ENCODE results near the gene GRM2.
A peak's percentile ranks its signal among the peaks of the same experiment; 100 is the strongest.

The GRM2 gene

DNA sequence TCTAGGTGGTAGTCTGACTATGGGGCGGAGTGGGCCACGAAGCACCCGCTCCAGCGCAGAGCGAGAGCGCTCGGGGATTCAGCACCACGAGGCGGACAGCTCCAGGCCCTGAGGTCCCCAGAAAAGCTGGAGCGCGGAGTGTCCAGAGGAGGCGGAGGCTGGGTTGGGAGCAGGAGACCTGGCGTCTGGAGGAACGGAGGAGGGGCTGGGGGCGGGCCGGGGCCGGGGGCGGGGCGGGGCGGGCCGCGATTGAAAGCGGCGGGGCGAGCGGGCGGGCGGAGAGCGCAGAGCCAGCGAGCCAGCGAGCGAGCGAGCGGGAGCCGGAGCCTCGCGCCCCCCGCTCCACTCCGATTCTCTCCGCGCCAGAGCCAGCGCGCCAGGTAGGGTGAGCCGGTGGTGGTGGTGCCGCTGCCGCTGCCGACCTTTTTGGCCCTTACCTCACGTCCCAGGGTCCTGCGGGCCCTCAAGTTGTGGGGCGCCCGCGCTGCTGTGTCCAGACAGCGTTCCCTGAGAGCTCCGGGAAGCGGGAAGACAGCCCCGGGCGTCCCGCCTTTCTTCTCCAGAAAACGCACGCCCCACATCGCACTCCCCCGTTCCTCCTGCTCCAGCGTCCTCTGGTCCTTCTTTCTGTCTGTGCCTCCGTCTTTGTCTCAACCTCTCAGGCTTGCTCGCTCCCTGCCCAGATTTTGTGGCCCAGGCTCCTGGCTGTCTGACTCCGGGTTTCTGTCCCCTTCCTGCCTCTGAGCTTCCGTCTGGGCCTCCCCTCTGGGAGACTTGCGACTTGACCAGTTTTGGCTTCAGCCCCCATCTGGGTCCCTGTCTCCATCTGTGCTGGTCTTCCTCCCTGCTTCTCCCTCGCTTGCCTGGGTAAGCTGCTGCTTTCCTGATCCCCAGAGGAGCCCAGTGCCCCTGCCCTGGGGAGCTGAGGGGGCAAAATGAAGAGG lies at the start of gene GRM2:
Gene GRM2 (plus strand): TSS at position 281 of the 944 bp plus-strand sequence. CDS start 1,916 bp downstream, outside the sequence.
- DNase-seq, result peak; percentile 97

DNA sequence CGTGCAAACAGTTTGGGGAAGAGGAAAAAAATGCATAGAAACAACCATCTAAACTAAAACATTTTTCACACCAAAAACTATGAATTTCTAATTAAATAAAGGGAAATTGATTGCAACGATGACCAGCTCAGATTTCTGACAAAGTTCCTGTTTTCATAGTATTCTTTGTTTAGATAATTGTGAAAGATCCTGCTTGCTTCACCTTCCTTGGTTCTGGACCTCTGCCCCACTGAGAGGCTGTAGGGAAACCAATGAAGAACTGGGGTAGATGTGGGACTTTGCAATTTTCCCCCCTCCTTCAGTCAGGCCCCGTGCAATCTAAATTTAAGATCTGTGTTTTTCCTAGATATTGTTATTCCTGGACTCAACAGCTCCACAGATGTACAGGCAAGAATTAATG lies 49.6 kb upstream of the GRM2 start:
- DNase-seq, result no peak

DNA sequence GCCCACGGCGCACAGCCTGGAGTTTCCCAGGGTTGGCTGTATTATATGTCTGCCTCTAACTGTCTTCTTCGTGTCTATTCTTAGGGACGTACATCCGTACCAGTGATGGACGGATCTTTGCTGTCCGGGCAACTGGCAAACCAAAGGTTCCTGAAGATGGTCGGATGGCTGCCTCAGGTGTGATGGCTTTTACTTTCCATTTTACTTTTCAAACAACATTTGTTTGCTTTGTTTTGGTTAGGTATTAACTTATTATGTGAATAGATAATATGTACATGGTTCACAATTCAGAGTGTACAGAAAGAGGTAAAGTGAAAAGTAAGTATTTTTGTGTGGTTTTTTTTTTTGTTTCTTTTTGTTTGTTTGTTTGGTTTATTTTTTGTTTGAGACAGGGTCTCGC lies 46.9 kb upstream of the GRM2 start:
- DNase-seq, result no peak

DNA sequence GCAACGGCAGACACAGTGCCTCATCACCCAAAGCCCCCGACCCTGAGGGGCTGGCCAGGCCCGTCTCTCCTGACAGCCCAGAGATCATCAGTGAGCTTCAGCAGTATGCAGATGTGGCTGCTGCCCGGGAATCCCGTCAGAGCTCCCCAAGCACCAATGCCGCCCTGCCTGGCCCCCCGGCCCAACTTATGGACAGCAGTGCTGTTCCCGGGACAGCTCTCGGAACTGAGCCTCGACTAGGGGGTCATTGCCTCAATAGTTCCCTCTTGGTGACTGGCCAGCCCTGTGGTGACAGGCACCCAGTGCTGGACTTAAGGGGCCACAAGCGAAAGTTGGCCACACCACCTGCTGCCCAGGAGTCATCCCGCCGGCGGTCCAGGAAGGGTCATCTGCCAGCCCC lies 44.4 kb upstream of the GRM2 start:
- DNase-seq, result no peak

DNA sequence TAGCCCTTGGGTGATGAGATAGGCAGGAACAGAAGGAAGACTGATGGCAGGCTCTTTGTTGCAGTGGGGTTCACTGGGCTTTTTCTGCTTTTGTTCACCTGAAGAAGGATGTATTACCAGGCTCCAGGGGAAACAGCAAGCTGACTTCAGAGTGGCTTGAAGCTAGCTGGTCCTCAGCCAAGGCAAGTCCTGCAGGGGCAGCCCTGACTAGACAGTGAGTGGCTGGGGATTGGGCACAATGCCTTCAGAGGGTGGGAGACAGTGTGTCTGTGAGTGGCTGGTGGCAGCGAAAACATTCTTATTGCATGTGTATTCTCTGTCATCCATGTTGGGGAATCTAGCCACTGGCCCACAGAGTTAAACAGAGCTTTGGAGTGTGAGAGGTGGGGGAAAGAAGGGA lies 38.1 kb upstream of the GRM2 start:
- DNase-seq, result no peak

DNA sequence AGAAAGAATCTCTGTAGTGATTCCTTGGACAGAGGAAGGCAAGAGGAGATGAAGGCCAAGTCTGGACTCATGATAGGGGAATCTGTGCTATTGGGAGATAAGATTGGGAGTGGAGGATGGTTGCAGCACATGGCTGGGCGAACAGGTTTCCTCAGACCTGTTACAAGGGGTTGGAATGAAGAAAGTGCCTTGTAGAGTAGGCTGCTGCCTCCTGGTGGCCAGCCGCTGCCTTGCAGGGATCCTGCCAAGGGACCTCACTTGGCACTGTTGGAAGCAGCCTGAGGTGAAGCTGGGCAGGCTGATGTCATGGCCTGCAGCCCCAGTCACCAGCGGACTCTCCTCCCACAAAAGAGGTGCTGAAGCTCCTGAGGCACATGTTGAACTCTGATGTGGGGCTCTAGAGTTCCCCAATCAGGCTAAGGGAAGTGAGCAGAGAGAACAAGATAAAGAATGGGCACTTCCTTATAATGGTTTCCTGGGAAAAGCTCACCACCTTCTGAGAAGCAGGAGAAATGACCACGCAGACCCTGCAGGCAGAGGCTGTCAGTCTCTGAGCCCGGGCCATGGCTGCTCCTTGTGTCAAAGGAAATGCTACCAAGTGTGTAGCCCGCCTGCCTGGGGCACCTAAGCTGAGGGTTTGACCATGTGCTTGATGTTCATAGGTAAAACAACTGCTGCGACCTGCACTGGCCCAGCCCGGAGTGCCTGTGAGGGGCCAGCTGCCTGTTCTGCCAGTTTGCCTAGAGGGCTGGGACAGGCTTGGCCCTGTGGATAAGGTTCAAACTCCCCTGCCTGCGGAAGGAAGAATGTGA lies 37.4 kb upstream of the GRM2 start:
- peak; percentile 97 for DNase-seq

DNA sequence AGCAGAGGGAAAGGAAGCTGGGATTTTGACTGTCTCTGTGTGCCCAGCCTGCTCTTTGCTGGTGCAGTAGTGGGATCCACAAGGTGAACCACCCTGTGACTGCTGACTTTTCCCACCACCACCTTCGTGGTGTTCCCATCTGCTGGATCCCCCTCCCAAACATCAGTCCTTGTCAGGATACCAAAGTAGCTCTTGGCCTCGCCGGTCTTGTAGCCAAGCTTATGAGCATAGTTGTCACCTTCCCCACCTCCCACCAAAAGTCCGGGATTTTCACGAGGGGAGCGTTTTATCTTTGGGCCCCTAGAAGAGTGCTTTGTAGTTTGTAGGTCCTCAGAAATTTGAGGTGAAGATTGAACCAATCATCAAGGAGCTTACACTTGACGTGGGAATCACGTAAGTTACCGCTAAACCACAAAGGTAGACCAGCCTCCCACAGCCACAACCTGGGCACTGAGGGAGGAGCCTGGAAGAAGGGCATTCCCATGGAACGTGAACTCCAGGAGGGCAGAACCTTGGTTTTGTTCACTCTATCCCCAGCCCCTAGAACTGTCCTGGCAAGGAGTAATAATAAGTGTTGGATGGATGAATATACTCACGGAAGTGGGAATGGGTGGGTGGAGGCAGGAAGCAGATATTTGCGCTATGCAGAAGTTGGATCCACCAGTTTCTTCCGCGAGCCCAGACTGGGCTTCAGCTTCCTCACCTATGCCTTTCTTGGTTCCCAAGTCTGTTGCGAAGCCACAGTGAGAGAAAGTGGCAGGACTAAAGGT lies 36.6 kb upstream of the GRM2 start:
- DNase-seq, result peak; percentile 38

DNA sequence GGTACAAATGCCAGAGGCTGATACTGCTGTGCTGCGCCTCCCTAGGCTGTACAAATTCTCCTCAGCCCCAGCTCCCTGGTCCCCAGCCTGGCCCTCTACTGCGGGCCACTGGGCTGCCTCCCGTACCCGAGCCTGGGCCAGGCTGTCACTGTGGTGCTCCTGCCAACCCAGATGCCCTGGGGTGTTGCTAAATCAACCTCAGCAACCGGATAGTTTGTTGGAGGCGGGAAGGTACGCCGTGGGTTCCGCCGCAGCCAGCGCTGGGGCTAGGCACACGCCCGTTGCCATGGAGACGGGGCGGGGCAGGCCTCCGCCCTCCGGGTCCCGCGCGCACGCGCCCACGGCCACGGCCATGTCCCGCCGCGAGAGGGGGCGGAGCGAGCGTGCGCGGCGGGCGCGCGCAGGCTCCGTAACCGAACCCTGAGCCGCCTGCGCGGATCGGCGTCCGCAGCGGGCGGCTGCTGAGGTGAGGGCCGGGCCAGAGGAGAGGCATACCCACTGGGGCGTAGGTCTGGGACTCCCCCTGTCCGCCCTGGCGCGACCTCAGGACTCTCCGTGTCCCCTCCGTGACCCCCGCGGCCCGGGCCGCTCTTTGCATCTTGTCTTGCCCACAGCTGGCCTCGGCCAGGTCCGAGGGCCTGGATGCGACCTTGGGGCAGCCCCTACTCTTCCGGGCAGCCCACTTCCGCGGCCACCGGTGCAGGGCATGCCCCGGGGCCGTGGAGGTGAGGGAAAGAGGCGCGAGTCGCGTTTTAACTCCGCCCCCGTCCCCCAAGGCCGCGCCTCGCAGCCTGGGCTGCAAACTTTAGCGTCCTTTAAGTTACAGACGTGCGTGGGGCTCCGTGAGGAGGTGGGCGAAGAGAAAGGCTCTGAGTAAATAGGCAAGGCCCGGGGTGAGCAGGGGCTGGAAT lies 35.8 kb upstream of the GRM2 start, which contains the start of gene TEX264:
Gene TEX264 (plus strand): TSS at position 430 of the 911 bp plus-strand sequence. CDS start 3,053 bp downstream, outside the sequence.
- peak; percentile 84 for DNase-seq

DNA sequence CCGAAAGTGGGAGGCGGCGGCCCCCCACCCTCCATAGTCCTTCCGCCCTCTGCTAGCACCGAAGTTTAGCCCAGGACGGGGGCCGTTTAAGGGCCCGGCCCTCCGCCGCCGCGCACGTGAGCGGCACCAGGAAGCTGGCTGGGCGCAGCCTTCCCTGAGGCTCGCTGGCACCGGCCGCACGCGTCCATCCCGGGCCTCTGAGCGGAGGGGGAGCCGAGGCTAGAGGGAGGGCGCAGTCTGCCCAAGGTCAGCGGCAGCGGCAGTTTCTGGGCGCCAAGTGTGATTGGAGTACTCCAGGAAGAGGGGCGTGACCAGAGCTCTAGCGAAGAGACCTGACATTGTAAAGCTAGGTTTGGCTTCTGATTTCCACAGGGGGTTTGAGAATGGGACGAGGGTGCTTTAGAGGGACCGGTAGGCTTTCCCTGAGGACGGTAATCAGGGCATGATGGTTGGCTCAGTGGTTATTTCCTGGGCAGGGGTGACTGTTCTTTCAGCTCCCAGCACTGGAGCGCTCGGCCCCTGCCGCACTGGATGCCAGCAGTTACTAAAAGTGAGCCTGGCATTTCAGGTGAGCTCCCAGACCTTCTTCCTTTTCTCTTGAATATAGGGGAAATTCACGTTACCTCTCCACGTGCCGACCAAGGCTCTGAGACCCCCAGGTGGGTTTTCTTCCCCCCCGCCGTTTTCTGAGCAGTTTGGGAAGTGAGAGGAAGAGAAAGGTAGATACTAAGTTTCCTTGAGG lies 35.0 kb upstream of the GRM2 start:
- DNase-seq, result peak; percentile 83

DNA sequence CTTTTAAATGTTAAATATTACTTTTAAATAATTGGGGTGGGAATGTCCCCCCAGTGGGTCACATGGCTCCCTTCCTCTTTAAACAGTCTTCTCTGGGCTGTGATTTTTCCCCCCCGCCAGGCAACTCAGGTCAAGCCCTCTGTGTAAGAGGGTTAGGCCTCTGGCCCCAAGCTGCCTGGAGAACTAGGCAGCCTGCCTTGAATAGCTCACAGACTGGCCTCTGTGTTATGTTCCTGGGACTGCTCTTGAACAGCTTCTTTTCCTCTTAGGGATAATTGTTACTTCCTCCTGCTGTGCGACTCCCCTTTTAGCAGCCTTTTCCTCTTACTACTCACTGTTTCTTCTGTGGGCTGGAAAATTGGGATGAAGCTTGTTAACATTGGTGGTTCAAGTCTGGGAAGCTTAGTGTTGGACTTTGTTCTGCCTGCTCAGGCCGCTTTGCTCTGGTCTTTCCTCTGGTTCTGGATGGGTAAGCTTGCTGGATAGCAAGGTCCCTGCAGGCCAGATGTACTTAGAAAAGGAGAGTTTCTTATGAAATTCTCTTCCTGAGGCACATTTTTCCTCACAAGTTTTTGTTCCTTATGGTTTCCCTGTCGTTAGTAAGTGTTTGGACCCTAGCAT lies 33.6 kb upstream of the GRM2 start:
- DNase-seq, result no peak

DNA sequence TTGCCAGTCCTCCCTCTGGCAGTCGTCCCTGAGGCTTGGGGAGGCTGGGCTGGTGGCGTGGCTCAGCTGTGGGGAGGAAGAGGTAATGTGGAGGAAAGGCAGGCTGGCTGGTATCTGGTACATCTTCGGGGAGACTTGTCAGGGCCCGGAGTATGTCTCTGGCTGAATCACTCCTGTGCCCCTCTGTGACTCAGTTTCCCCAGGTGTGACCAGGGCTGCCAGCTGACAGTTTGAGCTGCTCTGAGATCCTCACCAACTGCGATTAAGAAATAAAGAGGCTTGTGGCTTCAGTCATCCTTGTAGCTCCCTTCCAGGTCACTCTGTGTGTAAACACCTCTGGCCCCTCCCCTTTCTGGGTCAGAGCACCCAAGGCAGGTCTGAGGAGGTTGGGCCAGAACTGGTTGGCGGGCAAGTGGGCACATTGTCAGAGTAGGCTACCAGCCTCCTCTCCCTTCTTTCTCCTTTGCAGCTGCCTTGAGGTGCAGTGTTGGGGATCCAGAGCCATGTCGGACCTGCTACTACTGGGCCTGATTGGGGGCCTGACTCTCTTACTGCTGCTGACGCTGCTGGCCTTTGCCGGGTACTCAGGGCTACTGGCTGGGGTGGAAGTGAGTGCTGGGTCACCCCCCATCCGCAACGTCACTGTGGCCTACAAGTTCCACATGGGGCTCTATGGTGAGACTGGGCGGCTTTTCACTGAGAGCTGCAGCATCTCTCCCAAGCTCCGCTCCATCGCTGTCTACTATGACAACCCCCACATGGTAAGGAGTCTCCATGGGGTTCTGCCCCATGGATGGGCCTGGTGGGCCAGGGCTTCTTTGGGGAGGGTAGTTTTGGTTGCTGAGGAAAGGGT lies 32.8 kb upstream of the GRM2 start:
- no peak for DNase-seq

DNA sequence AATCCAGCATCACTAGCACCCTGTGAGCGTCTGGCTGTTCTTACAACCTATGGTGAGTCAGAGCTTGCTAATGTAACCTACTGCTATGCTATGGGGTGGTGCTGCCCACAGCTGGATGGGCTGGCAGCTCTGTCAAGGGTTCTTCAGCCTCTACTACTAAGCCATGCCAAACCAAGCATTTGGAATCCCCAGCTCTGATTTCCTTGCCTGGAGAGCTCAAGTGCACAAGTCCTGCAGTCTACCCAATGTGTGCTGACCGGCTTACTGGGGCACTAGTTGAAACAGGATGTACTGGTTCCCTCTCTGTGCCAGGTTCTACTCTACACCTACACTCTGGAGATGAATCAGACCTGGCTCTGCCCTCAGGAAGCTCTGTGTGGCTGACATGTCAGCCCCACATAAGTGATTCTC lies 31.7 kb upstream of the GRM2 start:
- no peak for DNase-seq

DNA sequence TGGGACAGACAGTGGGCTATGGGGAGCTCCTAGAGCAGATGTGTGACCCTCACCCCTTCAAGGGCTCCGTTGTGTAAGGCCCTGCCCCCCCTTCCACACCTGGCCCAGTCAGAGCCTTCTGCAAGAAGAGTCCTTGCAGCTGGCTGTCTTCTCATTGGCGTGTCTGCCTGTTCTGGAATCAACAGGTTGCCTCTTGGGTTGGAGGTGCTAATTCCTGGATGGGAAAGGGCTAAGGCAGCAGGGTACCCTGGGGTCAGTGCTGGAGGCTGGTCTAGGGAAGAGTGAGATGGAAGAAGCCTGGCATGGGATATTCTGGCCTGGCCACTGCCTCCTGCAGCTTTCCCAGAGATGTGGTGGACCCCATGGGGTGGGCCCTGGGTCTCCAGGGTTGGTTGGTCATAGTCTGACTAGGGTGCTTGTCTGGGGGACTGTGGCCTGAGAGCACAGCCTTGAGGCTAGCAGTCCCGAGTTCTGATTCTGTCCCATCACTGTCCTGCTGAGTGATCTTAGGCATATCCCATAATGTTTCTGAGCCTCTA lies 30.7 kb upstream of the GRM2 start:
- no peak for DNase-seq

DNA sequence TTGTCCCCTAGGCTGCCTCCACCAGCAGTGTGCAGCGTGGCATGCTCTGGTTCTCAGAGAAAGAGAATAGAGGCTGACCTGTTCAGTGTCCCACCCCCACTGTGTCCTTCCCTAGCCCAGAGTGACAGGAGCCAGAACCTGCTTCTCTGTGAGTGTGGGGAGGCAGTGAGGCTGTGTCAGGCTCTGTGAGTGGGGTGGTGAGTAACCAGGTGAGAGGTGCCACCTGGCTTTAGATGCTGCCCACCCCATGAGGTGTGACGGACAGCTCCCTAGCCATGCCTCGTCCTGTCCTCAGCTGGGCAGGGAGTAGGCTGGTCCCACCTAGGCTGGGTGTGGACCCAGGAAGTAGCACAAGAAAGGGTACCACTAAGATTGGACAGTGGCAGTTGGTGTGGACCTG lies 29.5 kb upstream of the GRM2 start:
- no peak for DNase-seq

DNA sequence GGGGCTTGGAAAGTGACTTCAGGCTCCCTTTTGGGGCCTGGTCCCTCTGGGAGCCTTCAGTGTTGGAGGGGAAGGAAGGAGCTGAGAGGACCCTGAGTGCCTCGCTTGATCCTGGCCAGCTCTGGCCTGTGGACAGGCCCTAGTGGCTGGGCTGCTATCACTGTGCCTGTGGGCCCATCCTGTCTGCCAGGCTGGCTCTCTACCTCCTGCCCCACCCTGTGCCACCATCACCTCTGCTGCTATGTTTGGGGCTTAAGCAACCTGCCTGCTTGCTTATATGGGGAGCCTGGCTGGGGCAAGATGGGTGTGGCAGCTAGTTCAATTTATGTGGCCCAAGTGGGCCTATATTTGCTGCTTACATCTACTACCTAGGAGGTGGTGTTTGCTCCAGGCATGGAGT lies 28.7 kb upstream of the GRM2 start:
- no peak for DNase-seq

DNA sequence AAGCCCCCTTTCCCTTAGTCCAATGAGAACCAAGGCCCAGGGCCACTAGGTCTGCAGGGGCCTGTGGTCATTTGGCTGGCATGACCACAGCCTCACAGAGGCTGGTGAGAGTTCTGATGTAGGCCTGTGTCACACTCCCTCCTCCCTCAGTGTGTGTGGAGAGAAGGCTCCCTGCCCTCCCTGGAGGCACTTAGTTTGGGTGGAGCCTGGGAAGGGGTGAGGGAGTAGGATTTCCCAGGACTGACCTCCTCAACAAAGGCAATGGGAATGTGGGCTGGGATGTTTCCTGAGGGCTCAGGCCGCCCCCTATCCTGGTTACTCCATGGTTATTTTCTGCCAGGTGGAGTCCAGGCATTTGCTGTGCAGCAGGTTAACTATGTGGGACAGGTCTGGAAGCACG lies 28.2 kb upstream of the GRM2 start:
- DNase-seq, result peak; percentile 69

DNA sequence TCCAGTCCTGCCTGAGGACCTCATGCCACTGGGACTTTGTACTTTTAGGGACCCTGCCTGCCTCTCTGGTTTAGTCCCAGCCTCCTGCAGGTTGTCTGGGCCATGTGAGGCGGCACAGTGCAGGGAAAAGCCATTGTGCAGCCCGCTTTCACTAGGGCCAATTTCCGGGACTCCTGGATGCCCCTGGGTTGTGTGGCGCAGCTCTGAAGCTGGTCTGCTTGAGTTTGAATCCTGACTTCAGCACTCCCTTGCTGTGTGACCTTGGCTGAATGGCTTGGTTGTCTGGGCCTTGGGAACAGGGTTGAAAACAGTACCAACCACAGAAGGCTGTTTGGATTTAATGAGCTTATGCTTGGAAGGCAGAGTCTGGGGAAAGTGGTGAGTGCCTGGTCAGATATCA lies 27.6 kb upstream of the GRM2 start:
- no peak for DNase-seq

DNA sequence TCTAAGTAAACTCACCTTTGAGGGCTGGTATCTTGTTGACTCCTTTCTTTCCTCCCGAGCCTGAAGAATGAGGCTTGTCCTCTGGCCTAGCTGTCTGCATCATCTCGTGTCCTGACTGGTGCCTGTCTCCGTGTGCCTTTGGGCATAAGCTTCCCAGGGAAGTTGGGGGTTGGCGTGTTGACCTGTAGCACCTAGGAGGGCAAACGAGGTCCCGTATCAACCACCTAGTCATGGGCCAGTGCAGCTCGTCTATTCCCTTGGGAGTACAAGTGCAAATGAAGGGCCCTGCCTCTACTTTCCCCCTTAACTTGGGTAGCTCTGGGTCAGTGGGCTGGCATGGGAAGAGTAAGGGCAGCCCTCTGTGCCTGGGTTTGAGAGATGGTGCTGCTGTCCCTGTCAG lies 27.1 kb upstream of the GRM2 start:
- no peak for DNase-seq

DNA sequence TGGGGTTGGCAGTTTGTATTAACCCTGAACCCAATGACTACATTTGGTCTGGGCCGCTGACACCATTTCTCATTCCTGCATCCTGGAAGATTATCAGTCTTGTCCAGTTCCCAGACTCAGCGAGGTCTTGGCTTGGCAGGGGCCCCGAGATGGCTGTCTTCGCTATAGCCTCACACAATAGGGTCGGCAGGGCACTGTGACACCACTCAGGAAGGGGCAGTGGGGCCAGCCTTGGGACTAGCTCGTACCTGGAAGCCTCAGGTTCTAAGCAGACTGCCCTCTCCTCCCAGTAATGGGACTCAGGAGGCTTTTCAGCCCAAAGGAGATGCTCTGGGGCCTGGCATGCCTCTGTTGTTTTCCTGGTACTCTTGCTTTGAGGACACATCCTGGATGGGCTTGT lies 26.7 kb upstream of the GRM2 start:
- DNase-seq, result no peak
